GM12874 (cell line): ENCODE measurements around the gene STX10.

ENCODE experiments used
- CTCF ChIP-seq: IDR thresholded peaks from 2 replicates; pipeline ENCODE4 v1.5.1; 2011; ENCODE audit warnings: low read depth, mild to moderate bottlenecking, control low read depth, low read length, moderate library complexity; ENCODE audit not compliant: insufficient read depth

STX10 gene

GRCh38 chr19:13164343-13165161, 14.4 kb upstream of the STX10 start:
- no peak for TF ChIP-seq CTCF

- TF ChIP-seq CTCF, result no peak
Observed at GRCh38 chr19:13163609-13164342, 13.6 kb upstream of the STX10 start.

GRCh38 chr19:13162724-13163608, 12.8 kb upstream of the STX10 start:
- TF ChIP-seq CTCF, result no peak

- no peak for TF ChIP-seq CTCF
Observed at GRCh38 chr19:13160557-13160956, 10.4 kb upstream of the STX10 start.

- TF ChIP-seq CTCF, result no peak
Observed at GRCh38 chr19:13159713-13160112, 9.5 kb upstream of the STX10 start.

GRCh38 chr19:13155472-13156359, 5.5 kb upstream of the STX10 start:
- no peak for TF ChIP-seq CTCF
